Pons (tissue), 1 donor: ENCODE data around the gene HNRNPLL.
"Not testable (repeated sequence)": the region's sequence is repeated elsewhere in the genome, so short reads cannot be mapped to it uniquely, and the experiment has no call there.

Source experiments
- DNase-seq: peaks from one replicate; pipeline ENCODE4 v3.0.0-alpha.2; 2016; ENCODE audit warnings: low spot score

Gene HNRNPLL

GRCh38 chr2:38619458-38620164 is 16.9 kb upstream of the HNRNPLL start:
- DNase-seq, result peak; percentile 76

GRCh38 chr2:38617301-38617700 is 14.6 kb upstream of the HNRNPLL start:
- no peak for DNase-seq

- DNase-seq, result no peak
Observed at GRCh38 chr2:38615237-38615636, 12.5 kb upstream of the HNRNPLL start.

GRCh38 chr2:38613849-38614213 is 11.1 kb upstream of the HNRNPLL start:
- no peak for DNase-seq

- peak; percentile 53 for DNase-seq
Observed at GRCh38 chr2:38613126-38613848, 10.6 kb upstream of the HNRNPLL start.

- no peak for DNase-seq
Observed at GRCh38 chr2:38610851-38611801, 8.4 kb upstream of the HNRNPLL start.

GRCh38 chr2:38609246-38609645 is 6.5 kb upstream of the HNRNPLL start:
- DNase-seq, result not testable (repeated sequence)

DNA sequence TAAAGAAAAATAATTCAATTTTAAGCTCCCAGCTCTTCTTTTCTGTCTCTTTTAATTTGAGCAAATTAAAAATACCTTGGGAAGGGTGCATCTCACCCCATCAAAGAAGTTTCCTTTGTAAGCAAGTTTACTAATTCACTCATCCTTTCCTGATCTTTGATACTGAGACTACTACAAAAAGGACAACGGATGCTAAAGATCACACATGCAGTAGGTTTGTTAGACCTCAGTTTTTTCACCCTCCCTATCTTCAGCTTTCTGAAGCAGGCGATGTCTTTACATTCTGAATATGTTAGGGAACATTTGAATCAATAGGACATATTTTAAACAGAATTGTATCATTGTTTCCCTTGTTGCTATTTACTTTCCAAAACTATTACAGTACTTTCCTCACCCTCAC is 6.0 kb upstream of the HNRNPLL start:
- DNase-seq, result no peak

DNA sequence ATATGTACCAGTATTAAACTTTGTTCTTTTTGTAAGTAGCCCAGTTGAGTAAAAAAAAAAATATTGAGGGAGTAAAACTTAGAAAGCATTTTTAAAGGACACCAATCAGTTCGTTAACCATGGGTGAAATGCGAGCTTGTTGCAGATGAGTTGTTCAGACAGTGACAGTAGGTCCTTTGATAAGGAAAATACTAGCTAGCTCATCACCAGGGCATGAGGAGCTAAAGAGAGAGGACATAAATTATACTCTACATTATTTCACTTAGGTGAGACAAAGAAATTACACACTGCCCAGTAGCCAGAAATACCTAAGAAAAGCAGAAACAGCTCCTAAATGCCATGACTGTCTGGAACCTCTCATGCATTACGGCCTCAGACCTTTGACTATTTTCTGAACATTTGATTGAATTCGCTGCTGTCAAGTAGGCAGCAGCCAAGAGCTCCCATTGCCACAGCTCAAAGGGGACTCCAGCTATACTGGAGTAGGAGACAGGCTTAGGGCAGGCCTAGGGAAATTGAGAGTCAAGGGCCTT is 2.6 kb upstream of the HNRNPLL start:
- DNase-seq, result no peak

DNA sequence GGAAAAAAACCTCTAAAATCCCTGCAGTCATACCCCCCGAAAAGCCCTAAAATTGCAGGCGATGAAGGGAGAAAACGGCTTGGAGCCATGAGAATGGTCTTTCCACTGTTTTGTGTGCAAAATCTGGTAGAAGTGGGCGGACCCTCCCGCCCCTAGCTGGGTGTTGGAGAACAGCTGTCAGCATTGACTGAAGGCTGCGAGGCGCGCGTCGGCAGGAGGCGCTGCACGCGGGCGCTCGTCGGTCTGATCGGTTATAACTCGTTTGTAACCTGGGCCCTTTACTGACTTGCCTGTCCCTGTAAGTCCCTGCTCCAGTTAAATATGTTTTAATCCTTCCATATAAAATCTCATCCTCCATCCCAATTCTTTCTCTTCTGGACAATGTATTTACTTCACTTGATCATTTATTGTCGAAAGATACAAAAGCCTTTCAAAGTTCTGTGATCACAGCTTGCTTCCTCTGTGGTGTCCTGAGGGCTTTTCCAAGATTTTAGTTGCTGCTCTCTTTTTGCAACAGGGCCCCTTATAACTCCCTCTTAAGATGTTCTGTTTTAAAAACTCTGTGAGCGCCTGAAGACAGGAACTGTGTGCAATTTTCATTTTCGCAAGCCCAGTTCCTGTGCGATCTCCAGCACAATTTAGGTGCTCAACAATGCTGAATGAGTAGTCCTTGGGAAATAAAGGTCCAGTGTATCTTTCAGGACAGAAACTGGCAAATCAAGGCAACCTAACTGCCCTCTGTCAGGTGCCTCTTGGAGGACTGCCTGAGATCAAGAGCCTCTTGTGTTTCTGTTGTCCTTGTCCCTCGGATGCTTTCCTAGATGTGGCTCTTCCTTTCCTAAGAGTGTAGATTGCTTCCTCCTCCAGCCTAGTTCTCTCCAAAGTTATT is 918 bp upstream of the HNRNPLL start:
- DNase-seq, result peak; percentile 88

GRCh38 chr2:38602136-38602731 is 494 bp downstream of the HNRNPLL start:
- DNase-seq, result peak; percentile 19

DNA sequence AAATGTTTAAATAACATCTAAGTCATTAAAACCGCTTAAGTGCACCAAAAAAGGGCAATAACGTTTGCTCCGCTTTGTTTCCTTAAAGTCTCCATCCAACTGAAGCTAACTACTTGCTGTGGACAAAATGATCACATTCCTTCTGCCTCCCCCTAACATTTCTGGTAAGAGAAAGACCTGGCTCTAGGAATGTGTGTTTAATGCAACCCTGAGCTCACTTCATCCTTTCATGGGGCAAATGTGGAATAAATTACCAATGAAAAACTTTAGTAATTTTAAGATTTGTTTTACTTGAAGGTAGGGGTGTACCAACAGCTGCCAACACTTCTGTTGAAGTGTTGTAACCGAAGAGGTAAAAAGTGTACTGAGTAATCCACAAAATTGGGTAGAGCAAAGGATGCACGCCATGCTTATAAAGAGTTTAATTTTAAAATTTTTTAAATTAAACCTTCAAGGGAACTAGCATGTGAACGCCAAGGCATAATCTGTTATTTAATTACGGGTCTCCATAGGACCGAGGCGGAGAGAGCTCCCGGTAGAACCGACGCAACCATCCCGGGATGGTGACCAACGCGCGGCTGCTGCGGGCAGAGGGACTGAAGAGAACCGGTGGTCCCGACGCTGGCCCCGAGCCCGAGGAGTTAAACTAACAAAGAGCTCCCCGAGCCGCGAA is 1.1 kb downstream of the HNRNPLL start:
- DNase-seq, result peak; percentile 31

- DNase-seq, result no peak
Observed at GRCh38 chr2:38600921-38601455, 1.7 kb downstream of the HNRNPLL start.

DNA sequence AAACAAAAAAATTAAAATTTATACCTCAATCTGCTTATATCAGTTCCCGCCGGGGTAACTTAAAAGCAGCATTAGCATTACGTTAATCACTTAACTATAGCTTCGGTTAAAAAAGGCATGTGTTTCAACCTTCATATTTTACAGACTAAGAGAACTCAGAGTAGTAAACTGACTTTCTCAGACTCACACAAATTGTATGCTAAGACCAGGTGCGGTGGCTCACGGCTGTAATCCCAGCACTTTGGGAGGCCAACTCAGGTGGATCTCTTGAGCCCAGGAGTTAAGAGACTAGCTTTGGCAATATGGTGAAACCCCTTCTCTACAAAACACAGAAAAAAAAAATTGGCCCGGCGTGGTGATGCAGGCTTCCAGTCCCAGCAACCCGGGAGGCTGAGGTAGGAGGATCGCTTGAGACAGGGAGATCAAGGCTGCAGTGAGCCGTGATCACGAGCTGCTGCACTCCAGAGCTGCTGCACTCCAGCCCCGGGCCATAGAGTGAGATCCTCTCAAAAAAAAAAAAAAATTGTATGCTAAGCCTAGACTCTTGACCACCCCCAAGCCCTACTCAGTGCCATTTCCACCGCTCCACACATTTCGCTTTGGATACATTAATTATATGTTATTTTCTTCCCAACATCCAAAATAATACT is 2.4 kb downstream of the HNRNPLL start:
- DNase-seq, result no peak

GRCh38 chr2:38599706-38600105 is 3.0 kb downstream of the HNRNPLL start:
- DNase-seq, result no peak

- DNase-seq, result no peak
Observed at GRCh38 chr2:38598991-38599295, 3.8 kb downstream of the HNRNPLL start.

DNA sequence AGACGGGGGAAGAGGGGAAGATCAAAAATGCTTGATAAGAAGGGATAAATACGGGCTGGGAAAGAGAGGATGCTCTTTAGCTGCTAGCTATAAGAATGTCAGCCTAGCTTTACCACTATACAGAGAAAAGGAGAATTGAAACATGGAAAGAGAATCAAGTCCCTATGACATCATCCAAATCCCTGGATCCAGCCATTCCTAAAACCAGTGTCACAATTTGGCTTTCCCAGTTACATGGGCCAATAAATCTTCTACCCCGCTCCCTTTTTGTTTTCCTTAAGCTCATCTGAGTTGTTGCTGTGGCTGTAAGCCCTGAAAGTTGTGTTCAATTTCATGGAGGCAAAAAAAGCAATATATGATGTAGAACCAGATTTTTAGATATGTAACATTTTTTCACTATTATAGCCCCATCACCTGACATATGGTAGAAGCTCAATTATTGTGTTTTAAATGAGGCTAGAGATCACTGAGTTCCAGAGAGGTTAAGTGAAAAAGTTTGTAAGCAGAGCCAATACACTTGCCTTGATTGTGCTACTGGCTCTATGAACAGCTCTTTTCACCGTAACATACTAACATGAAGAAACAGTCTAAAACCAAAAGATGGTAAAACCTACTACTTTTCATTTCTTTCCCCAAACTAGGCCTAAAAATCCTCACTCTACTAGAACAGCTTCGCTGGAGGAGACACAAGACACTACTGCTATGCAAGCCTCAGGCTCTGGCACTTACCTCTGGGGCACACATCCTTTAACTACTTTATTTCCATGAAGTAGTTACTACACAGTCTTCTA is 4.3 kb downstream of the HNRNPLL start:
- DNase-seq, result no peak

DNA sequence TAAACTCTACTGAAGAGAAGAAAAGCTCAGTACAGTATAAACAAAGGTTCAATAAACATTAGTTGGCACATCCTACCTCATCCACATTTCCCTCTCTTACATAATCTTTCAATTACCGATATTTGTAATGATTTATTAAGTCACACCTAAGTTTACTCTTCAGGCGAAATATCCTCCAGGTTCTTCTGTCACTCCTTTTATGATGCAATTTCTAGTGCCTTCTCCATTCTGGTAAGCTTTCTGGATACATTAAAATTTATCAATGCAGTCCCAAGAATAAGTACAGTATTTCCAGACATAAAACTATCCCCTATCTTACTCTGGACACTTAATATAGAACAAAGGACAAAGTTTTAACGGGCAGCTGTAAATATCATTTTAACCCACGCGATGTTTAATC is 5.6 kb downstream of the HNRNPLL start:
- DNase-seq, result no peak

GRCh38 chr2:38596229-38596628 is 6.5 kb downstream of the HNRNPLL start:
- DNase-seq, result no peak
